ENCODE measurements around the gene MCUB. TPM values are rescaled to one million over a fixed set of nuclear protein-coding genes. Genes with fewer than 3 reads are reported as not detected.

MCUB gene
- total and polyA plus RNA-seq, 2 donors from 2014 or later, result 2.3 to 15.2 TPM

- TF ChIP-seq, protein P1, sequence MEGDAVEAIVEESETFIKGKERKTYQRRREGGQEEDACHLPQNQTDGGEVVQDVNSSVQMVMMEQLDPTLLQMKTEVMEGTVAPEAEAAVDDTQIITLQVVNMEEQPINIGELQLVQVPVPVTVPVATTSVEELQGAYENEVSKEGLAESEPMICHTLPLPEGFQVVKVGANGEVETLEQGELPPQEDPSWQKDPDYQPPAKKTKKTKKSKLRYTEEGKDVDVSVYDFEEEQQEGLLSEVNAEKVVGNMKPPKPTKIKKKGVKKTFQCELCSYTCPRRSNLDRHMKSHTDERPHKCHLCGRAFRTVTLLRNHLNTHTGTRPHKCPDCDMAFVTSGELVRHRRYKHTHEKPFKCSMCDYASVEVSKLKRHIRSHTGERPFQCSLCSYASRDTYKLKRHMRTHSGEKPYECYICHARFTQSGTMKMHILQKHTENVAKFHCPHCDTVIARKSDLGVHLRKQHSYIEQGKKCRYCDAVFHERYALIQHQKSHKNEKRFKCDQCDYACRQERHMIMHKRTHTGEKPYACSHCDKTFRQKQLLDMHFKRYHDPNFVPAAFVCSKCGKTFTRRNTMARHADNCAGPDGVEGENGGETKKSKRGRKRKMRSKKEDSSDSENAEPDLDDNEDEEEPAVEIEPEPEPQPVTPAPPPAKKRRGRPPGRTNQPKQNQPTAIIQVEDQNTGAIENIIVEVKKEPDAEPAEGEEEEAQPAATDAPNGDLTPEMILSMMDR (IDR thresholded peaks at IDR 0.05; ENCODE audit: borderline replicate concordance, extremely low read depth, insufficient read depth), result no peak
- Histone ChIP-seq H3K36me3 (ENCODE audit: control insufficient read depth in 2 of 3, insufficient read depth in 3 of 3, low read length in 3 of 3) (no peaks in the 10 kb centered on the region), H3K27me3 (ENCODE audit: control insufficient read depth, insufficient read depth, low read length) (no peaks in the 10 kb centered on the region), H3K4me1 (ENCODE audit: control insufficient read depth in 2 of 3, insufficient read depth in 2 of 3, low read depth in 1 of 3, low read length in 3 of 3) (no peaks in the 10 kb centered on the region), H3K9ac (ENCODE audit: low read length in 3 of 3) (no peak overlapping the region), H3K27ac (ENCODE audit: low read depth in 2 of 2, low read length in 2 of 2) (no peak overlapping the region), H3K4me3 (ENCODE audit: low read length in 3 of 3) (no peak overlapping the region), H3K9me3 (ENCODE audit: control insufficient read depth in 2 of 3, insufficient read depth in 1 of 3, low read length in 3 of 3) (no peaks in the 10 kb centered on the region)
- no peak for FAIRE-seq
- no peak for DNase-seq
- intact Hi-C loops (cut with DNase I), result no loop called here
These were observed 54.4 kb downstream of the MCUB start for GRCh38 chr4:109614466-109614865.

DNA sequence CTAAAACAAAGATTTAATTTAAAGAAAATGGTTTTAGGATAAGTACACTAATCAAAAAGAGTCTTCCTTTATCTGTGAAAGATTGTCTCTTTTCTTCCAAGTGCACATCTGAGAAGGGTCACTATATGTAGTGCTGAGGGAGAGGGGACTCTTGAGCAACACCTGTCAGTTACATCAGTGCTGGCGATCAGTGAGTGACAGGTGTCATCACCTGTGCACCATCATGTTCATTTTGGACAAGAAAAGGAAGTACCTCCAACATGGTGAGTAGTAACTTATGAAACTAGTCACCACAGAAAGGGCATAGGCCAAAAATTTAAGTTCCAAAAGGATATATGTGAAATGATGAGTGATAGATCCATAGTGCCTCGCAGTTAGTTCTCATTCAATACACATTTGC lies 55.7 kb downstream of the MCUB start:
- H3K4me1 ChIP-seq (ENCODE audit: control insufficient read depth in 2 of 3, insufficient read depth in 2 of 3, low read depth in 1 of 3, low read length in 3 of 3), result no peaks in the 10 kb centered on the region
- H3K9ac ChIP-seq (ENCODE audit: low read length in 3 of 3), result no peak overlapping the region
- no peaks in the 10 kb centered on the region for H3K36me3 ChIP-seq (ENCODE audit: control insufficient read depth in 2 of 3, insufficient read depth in 3 of 3, low read length in 3 of 3)
- H3K27me3 ChIP-seq (ENCODE audit: control insufficient read depth, insufficient read depth, low read length), result no peaks in the 10 kb centered on the region
- no peak for DNase-seq
- H3K27ac ChIP-seq (ENCODE audit: low read depth in 2 of 2, low read length in 2 of 2), result no peak overlapping the region
- intact Hi-C loops (cut with DNase I), result no loop called here
- no peaks in the 10 kb centered on the region for H3K9me3 ChIP-seq (ENCODE audit: control insufficient read depth in 2 of 3, insufficient read depth in 1 of 3, low read length in 3 of 3)
- TF ChIP-seq, protein P1 (IDR thresholded peaks at IDR 0.05; ENCODE audit: borderline replicate concordance, extremely low read depth, insufficient read depth), result no peak
- H3K4me3 ChIP-seq (ENCODE audit: low read length in 3 of 3), result no peak overlapping the region
- no peak for FAIRE-seq

DNA sequence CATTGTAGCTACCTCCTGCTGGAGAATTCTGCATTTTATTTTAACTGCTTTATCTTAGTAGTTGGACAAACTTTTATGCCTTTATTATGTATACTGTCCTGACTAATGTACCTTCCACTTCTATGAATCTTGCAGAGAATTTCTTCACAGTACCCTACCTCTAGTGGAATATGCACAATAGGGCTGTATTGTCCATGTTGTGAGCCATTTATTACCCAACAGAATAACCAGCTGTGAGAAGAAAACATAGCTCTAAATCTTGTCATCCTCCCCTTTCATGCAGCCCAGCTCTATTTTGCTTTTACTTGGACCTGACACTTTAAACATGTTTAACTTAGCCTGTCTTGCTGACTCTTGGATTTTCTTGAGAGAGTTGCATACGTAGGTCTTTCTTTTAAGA lies 56.2 kb downstream of the MCUB start:
- FAIRE-seq, result no peak

More for the DNA sequence above, 56.2 kb downstream of the MCUB start:
- intact Hi-C loops (cut with DNase I), result no loop called here
- Histone ChIP-seq H3K4me3 (ENCODE audit: low read length in 3 of 3) (no peak overlapping the region), H3K4me1 (ENCODE audit: control insufficient read depth in 2 of 3, insufficient read depth in 2 of 3, low read depth in 1 of 3, low read length in 3 of 3) (no peaks in the 10 kb centered on the region), H3K27me3 (ENCODE audit: control insufficient read depth, insufficient read depth, low read length) (no peaks in the 10 kb centered on the region), H3K27ac (ENCODE audit: low read depth in 2 of 2, low read length in 2 of 2) (no peak overlapping the region), H3K9ac (ENCODE audit: low read length in 3 of 3) (no peak overlapping the region), H3K9me3 (ENCODE audit: control insufficient read depth in 2 of 3, insufficient read depth in 1 of 3, low read length in 3 of 3) (no peaks in the 10 kb centered on the region), H3K36me3 (ENCODE audit: control insufficient read depth in 2 of 3, insufficient read depth in 3 of 3, low read length in 3 of 3) (no peaks in the 10 kb centered on the region)
- TF ChIP-seq, protein P1 (IDR thresholded peaks at IDR 0.05; ENCODE audit: borderline replicate concordance, extremely low read depth, insufficient read depth), result no peak
- DNase-seq, result peak in 2 of 5 donors; percentile 55 to 59
